ENCODE measurements around the gene PLIN5.
"Not testable (repeated sequence)": the region's sequence is repeated elsewhere in the genome, so short reads cannot be mapped to it uniquely, and the experiment has no call there.

Gene PLIN5

DNA sequence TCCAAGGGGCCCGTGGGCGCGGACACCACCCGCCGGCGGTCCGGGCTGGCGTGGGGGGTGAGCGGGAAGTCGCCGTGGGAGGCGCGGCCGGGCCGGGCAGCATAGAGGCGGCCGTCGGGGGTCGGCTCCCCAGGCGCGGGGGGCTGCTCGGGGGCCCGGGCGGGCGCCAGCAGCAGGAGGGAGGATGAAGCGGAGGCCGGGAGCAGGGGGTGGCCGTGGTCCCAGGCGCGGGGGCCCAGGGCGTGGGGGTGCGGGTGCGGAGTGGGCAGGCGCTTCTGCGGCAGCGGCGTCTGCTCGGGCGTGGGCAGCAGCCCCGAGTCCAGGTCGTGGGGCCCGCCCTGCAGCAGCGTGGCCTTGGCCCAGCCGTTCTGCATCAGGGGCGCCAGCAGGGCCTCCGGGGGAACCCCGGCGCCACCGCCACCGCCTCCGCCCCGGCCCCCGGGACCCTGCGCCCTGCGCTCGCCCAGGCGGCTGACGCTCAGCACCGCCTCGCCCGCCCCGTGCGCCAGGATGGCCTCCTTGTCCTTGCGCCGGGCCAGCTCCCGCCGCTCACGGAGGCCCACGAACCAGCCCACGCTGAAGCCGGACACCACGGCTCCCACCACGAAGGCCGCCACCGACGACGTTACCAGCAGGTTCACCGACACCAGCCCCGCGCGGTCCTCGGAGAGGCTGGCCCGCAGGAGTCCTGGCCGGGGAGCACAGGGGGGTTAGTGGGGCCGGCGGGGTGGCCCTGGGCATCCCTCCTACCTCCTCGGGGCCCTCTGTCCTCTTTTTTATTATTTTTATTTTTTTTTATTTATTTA is 9.0 kb upstream of the PLIN5 start:
- no peak for DNase-seq (ENCODE audit: low spot score)

DNA sequence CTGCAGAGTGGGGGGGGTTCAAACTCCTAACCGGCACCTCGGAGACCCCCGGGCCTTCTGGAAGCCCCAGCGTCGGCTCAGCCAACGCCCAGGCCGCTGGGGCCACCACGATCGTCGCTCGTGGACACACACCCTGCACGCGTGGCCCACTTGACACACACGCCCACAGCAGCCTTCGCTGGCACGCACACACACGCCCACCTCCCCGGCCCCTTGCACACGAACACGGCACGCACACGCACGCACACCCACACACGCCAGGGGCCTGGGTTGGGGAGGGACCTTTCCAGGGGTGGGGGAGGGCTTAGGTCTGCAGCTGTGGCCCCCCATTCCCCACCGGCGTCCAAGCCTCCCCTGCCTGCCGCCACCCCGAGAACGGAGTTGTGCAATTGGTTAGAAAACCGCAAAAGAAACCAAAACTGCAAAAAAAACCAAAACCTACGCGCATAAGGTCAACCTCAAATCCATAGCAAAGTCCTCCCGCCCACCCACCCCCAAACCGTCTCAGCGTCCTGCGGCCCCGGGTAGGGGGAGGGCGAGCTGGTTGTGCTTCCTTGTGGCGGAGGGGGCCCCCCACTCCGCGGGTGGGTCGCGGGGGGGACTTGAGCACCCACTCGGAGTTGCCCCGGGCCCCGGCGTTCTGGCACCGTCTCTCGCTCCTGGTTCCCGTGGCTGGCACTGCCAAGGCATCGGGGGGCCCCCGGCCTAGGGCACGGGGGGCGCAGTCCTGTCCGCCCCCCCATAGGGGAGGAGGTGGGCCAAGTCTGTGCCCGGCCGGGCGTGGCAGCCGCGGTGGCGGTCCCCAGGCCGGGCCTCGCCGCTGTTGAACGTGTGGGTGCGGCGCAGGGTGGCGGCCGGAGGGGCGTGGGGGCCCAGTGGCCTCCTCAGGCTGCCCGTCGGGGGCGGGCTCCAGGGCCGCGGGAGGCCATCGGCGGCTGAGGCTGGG is 8.1 kb upstream of the PLIN5 start:
- DNase-seq (ENCODE audit: low spot score), result no peak

GRCh38 chr19:4541806-4542145 is 6.8 kb upstream of the PLIN5 start:
- DNase-seq (ENCODE audit: low spot score), result not testable (repeated sequence)

GRCh38 chr19:4541114-4541805 is 6.2 kb upstream of the PLIN5 start:
- DNase-seq (ENCODE audit: low spot score), result no peak

DNA sequence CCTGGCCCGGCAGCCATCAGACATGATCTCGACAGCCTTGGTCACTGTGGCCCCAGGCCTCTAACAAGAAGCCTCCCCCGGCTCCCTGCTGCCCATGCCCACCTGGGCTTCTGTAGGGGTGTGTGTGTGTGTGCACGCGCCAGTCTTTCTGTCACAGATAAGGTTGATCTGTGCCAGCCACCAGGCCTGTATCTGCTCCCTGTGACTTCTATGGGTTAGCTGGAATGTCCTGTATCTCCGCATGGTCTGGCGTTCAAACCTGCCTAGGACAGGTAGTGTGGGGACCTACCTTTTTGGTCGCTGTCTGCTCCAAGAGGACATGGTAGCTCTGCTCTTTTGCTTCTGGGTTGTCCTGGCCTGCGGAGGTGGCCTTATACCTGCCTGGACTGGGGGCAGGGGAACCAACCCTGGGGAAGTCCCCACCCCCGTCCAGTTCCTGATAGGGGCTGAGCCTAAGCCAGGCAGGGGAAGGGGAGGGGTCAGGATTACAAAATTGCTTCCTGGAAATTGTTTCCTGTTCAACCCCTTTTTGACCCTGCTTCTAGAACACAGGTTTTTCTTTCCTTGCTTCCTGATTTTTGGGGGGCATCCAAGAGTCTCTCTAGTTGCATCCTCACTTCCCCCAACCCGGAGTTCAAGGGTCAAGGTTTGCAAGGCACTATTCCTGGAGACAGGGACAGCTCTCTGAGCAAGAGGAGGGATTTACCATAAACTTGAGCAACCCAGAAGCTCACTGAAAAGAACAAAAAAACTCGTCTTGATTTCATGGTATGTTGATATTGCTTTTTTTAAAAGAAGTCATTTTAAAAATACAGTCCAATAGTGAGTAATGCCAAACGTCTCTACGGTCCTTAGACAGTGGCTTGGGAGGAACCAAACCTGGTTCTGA is 4.9 kb upstream of the PLIN5 start, which contains the start of gene LRG1:
LRG1 (minus strand) TSS at position 344 of the 889 bp plus-strand sequence; CDS start at position 321, 23 bp downstream.
- no peak for DNase-seq (ENCODE audit: low spot score)

DNA sequence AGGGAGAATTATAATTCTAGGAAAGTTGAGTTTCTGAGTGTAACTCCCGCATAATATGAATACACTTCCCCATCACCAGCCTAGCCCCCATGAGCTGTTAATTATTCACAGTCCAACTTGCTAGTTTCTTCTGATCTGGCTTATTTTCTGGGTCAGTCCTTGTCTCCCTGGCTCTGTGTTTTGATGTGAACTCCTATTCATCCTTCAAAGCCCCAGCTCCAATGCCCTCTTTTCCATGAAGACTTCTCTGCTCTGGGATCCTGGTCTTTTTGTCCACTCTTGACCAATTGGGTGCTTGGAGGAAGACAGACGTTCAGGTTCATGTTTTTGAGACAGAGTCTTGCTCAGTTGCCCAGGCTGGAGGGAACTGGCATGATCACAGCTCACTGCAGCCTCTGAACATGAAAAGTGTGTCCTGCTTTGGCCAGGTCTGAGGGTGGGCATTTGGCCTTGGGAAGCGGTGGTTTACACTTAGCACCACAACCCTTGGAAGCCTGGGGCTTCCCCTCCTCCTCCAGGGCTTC is 4.2 kb upstream of the PLIN5 start:
- DNase-seq (ENCODE audit: low spot score), result no peak

DNA sequence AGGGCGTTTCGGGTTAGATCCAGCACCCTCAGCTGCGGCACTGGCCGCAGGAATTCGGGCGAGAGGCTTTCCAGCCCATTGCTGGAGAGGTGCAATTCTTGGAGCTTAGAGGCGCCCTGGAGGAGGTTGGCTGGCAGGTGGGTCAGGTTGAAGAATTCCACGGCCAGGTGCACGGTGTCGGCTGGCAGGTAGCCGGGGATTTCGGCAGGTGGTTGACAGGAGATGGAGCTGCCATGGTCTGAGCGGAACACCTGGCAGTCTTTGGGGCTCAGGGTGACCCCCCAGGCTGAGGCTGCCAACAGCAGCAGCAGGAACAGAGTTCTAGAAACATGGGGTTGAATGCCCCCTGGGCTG is 3.6 kb upstream of the PLIN5 start:
- DNase-seq (ENCODE audit: low spot score), result no peak

- no peak for DNase-seq (ENCODE audit: low spot score)
These were observed 3.1 kb upstream of the PLIN5 start for GRCh38 chr19:4537953-4538600.

- DNase-seq (ENCODE audit: low spot score), result no peak
These were observed 1.8 kb upstream of the PLIN5 start for GRCh38 chr19:4536798-4537197.

GRCh38 chr19:4533835-4534424 is 1.1 kb downstream of the PLIN5 start:
- DNase-seq (ENCODE audit: low spot score), result no peak

GRCh38 chr19:4533334-4533733 is 1.7 kb downstream of the PLIN5 start:
- DNase-seq (ENCODE audit: low spot score), result no peak

- DNase-seq (ENCODE audit: low spot score), result no peak
These were observed 3.4 kb downstream of the PLIN5 start for GRCh38 chr19:4531562-4532165.

GRCh38 chr19:4529924-4530522 is 5.0 kb downstream of the PLIN5 start:
- no peak for DNase-seq (ENCODE audit: low spot score)

DNA sequence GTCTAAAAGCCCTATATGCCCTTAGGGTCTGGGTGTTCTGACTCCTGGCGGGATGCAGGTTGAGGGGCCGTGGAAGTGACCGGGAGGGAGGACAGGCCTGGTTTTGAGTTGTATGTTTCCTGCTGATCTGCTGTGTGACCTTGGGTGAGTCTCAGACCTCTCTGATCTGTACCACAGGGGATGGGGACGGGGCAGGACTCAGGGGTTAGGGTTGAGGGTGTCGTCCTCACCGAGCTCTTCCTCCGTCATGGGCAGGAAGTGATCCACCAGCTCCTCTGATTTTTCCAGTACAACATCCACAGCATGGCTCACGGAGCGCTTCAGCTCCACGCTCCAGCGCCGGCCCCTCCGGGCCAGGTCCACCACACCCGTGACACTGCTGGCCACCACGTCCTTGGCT is 6.2 kb downstream of the PLIN5 start:
- DNase-seq (ENCODE audit: low spot score), result no peak

DNA sequence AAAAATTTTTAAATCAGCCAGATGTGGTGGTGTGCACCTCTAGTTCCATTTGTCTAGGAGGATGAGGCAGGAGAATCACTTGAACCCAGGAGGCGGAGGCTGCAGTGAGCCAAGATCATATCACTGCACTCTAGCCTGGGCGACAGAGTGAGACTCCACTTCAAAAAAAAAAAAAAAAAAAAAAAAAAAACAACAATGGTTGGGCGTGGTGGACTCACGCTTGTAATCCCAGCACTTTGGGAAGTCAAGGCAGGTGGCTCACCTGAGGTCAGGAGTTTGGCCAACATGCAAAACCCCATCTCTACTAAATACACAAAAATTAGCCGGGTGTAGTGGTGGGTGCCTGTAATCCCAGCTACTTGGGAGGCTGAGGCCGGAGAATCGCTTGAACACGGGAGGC is 7.6 kb downstream of the PLIN5 start:
- not testable (repeated sequence) for DNase-seq (ENCODE audit: low spot score)

- no peak for DNase-seq (ENCODE audit: low spot score)
These were observed 9.4 kb downstream of the PLIN5 start for GRCh38 chr19:4525563-4526002.

DNA sequence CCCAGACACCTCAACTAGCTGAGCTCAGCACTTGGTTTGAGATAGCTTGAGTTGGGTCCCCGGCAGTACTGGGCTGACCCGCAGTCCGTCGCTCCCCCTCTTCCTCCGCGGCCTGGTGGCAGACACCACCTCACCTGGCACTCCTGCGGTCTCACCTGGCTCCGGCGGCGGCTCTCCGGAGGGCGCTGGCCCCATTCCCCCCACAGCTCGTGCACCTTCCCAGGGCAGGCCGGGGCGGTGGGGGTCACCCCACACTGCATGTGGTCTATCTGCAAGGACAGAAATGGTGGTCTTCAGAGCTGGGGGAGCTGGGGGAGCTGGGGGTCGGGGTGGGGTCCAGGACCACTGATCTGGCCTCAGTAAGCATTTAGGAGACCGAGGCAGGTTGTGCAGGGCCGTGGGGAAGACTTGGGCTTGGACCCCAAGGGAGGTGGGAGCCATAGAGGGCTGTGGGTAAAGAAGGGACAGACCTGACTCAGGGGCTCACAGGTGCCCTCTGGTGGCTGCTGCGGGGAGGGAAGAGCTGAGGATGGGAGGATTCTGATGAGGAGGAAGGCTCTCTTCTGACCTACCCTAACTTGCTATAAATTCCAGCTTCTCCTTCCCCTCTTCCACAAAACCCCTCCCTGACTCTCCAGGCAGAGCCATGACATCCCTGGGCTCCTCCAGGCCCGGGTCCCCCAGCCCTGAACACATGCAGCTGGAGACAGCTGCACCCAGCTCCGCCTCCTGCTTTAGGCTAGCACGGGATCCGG is 10.0 kb downstream of the PLIN5 start:
- DNase-seq (ENCODE audit: low spot score), result peak; percentile 69

DNA sequence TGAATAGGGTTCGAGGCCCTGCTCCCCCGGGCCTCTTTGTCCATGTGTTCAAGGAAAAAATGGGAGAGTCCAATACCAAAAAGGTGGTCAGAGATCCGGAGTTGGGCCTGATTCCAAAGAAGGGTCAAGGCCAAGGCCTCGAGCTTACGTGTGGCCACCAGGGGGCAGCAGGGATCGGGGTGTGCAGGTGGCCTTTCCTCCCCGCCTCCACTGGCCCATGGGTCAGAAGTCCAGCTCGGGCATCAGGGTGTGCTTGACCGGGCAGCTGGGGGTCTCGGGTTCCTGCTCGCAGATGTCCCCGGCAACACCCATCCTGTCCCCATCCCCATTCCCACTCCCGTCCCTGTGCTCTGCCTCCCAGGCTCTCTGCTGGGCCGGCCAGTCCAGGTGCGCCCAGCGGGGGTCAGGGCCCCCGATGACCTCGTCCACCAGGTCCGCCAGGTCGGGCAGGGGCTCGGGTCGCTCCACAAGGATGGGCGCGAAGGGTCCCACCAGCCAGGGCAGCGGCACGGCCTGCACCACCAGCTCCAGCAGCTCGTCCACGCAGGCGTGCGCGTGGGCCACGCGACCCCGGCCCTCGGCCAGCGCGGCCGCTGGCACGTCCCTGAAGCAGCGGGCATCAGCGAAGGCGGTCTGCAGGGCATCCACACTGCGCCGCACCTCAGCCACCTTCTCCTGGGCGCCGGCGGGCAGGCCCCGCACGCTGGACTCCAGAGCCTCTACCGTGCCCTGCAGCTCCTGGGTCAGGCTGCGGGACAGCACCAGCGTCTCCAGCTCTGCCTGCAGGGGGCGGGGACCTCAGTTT is 11.5 kb downstream of the PLIN5 start:
- peak; percentile 55 for DNase-seq (ENCODE audit: low spot score)
